Astrocyte of the cerebellum (primary cell): ENCODE measurements around the gene CLIP4.

Experiments
- DNase-seq: peaks from one replicate; pipeline ENCODE4 v3.0.0-alpha.2; 2011; ENCODE audit warnings: low read depth
- H3K4me3 ChIP-seq: 2 replicates; pipeline ENCODE4 v1.5.1; 2011; ENCODE audit warnings: mild to moderate bottlenecking, low read depth, low read length, moderate library complexity
- CTCF ChIP-seq: IDR thresholded peaks from 2 replicates; pipeline ENCODE4 v1.5.1; 2012; ENCODE audit warnings: low read length, low read depth, moderate library complexity, mild to moderate bottlenecking; ENCODE audit errors: missing control alignments
- in situ Hi-C: cut with HindIII; loops from 2 replicates; pipeline ENCODE4 v1.10.0; 2017; ENCODE audit warnings: low sequenced_read_pairs

CLIP4 gene

GRCh38 chr2:29193111-29193510 is 77.9 kb downstream of the CLIP4 start:
- DNase-seq = no peak
- TF ChIP-seq CTCF = no peak
- no peak overlapping the region for H3K4me3 ChIP-seq
- in situ Hi-C loops = loop anchor here (10.0 kb wide), 2 partner anchors 178 to 238 kb away; no protein-coding TSS in a partner anchor

DNA sequence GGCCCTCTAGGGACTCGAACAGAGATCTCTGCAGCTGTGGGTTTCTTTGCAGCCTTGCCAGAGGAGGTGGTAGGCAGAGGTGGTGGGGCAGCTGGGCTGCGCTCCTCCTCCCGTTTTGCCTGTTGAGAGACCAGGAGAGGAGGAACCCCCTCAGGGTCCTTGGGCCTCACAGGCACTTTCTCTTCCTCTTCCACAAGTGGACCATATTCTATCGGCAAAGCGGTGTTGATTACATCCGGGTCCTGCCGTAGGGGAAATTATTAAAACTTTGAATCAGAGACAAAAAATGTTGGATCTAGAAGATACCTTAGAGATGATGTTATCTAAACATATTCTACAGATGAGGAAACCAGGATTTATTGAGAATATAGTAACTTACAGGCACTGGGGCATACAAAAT is 78.5 kb downstream of the CLIP4 start:
- no peak overlapping the region for H3K4me3 ChIP-seq
- no peak for DNase-seq
- no peak for TF ChIP-seq CTCF
- in situ Hi-C loops = loop anchor here (10.0 kb wide), 2 partner anchors 179 to 239 kb away; no protein-coding TSS in a partner anchor

- no peak for TF ChIP-seq CTCF
- H3K4me3 ChIP-seq = no peak overlapping the region
- in situ Hi-C loops = loop anchor here (10.0 kb wide), 2 partner anchors 181 to 241 kb away; no protein-coding TSS in a partner anchor
- no peak for DNase-seq
Measured at GRCh38 chr2:29195796-29196195, 80.6 kb downstream of the CLIP4 start.

GRCh38 chr2:29196792-29197788 is 81.9 kb downstream of the CLIP4 start:
- no peak overlapping the region for H3K4me3 ChIP-seq
- DNase-seq = peak; percentile 36
- peak; percentile 79 for TF ChIP-seq CTCF
- in situ Hi-C loops = loop anchor here (10.0 kb wide), 2 partner anchors 182 to 242 kb away; no protein-coding TSS in a partner anchor

DNA sequence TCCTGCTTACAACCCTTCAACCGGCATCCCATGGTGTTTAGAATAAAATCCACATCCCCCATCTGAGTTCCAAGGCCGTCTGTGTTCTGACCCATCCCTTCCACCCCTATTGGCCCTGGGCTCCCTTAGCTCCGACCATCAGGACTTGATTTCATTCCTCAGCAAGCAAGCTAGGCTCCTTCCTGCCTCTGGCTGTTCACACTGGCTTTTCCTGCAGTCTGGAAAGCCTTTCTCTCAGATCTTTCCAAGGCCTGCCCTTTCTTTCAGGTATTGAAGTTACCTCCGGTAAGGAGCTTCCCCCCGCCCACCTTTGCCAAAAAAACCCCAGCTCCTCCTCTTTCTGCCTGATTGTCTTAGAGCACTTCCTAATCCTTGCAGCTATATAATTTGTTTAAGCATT is 86.8 kb downstream of the CLIP4 start:
- no peak for DNase-seq
- in situ Hi-C loops = no loop called here
- no peak for TF ChIP-seq CTCF
- no peak overlapping the region for H3K4me3 ChIP-seq

DNA sequence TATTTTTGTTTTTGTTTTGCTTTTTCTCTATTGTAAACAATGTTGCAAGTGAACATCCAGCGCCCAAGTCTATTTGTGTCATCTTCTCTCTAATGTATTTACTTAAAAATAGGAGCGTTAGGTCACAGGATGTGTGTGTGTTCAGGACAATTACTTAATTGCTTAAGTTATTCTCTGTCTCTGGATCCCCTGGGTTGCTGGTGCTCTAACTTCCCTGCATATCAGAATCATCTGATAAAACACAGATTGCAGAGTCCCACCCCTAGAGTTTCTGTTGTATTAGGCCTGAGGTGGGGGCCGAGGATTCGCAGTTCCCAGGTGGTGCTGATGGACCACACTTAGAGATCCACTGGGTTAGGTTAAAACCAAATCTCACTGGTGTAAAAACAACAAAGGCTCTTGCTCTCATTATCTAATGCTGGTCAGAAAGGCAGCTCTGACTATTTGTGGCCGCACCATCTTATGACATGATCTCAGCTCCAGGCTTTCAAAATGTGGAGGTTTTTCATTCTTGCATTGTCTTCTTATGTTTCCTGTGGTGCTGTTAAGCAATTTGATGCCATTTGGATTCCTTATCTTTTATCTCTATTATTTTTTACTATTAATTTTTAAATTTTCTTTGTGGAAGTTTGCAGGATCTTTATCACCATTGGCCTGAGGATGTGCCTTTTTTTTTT is 87.7 kb downstream of the CLIP4 start:
- in situ Hi-C loops = no loop called here
- TF ChIP-seq CTCF = no peak
- DNase-seq = no peak
- no peak overlapping the region for H3K4me3 ChIP-seq
